Stimulated activated CD8-positive, alpha-beta memory T cell treated with anti-CD3 and anti-CD28 coated beads, Interleukin-15, amount 100 ng/mL, for 1 hour (primary cell): ENCODE results near the gene KREMEN2.
"Not testable (repeated sequence)": the region's sequence is repeated elsewhere in the genome, so short reads cannot be mapped to it uniquely, and the experiment has no call there.

Experiments
- DNase-seq: peaks from one replicate; pipeline ENCODE4 v3.0.0-alpha.2; 2020; ENCODE audit warnings: low read depth

Gene KREMEN2

GRCh38 chr16:2939968-2940367 is 24.1 kb upstream of the KREMEN2 start:
- no peak for DNase-seq

- no peak for DNase-seq
These were observed 22.0 kb upstream of the KREMEN2 start for GRCh38 chr16:2942045-2942444.

- DNase-seq, result not testable (repeated sequence)
These were observed 20.4 kb upstream of the KREMEN2 start for GRCh38 chr16:2943716-2944115.

- DNase-seq, result no peak
These were observed 17.4 kb upstream of the KREMEN2 start for GRCh38 chr16:2946649-2947048.

GRCh38 chr16:2948807-2949704 is 15.0 kb upstream of the KREMEN2 start:
- DNase-seq, result no peak

GRCh38 chr16:2949705-2950352 is 14.2 kb upstream of the KREMEN2 start:
- no peak for DNase-seq

GRCh38 chr16:2950353-2950724 is 13.7 kb upstream of the KREMEN2 start:
- no peak for DNase-seq

- no peak for DNase-seq
These were observed 13.3 kb upstream of the KREMEN2 start for GRCh38 chr16:2950773-2951172.

- DNase-seq, result no peak
These were observed 11.4 kb upstream of the KREMEN2 start for GRCh38 chr16:2952679-2953078.

- DNase-seq, result no peak
These were observed 10.1 kb upstream of the KREMEN2 start for GRCh38 chr16:2953706-2954627.

GRCh38 chr16:2954656-2955381 is 9.3 kb upstream of the KREMEN2 start:
- DNase-seq, result no peak

- DNase-seq, result no peak
These were observed 8.7 kb upstream of the KREMEN2 start for GRCh38 chr16:2955438-2955778.

- DNase-seq, result no peak
These were observed 8.1 kb upstream of the KREMEN2 start for GRCh38 chr16:2955779-2956578.

GRCh38 chr16:2956579-2956956 is 7.5 kb upstream of the KREMEN2 start:
- DNase-seq, result no peak

- no peak for DNase-seq
These were observed 4.9 kb upstream of the KREMEN2 start for GRCh38 chr16:2959206-2959605.

- no peak for DNase-seq
These were observed 3.7 kb upstream of the KREMEN2 start for GRCh38 chr16:2960183-2961010.

GRCh38 chr16:2962334-2963073 is 1.6 kb upstream of the KREMEN2 start:
- DNase-seq, result no peak

- DNase-seq, result no peak
These were observed 877 bp upstream of the KREMEN2 start for GRCh38 chr16:2963074-2963722.
